ENCODE data around the gene ARPC4. TPM values are rescaled to one million over a fixed set of nuclear protein-coding genes. Genes with fewer than 3 reads are reported as not detected.

Gene ARPC4
- total and polyA plus RNA-seq, 2 of the 13 experiments (the other 11 are each of a cell fraction or from before 2014, with no cell fraction given), result 30.1 to 83.6 TPM

DNA sequence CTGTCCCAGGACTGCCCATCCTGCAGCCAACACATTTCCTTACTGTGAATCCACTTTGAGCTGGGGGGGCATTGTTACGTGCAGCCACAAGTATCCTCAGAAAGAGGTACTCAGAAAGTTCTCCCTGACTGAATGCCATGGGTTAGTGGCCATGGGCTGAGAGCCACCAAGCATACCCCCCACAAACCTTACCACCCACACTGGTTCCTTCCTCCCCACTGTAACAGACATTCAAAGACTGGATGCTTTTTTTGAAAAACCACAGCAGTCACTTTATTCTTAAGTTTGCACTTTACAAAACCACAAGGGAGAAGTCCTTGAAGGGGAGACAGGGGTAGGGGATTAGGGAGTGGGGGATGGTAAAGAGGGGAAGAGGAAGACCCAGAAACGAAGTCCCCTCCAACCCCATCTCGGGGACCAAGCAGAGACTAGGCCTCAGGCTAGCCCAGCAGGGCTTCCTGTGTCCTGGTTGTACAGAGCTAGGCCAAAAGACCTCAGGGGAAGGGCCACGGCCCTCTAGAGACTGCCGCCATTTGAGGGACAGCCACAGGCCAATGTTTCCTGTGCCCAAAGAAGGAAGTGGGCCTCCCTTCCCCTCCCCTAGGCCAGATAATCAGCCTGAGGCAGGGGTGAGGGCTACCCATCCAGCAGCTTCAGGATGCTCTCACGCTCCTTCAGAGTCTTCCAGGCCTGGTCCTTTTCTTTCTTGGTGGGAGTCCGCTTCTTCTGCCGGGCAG is 13.0 kb upstream of the ARPC4 start (continued):
- TF ChIP-seq, protein P1, sequence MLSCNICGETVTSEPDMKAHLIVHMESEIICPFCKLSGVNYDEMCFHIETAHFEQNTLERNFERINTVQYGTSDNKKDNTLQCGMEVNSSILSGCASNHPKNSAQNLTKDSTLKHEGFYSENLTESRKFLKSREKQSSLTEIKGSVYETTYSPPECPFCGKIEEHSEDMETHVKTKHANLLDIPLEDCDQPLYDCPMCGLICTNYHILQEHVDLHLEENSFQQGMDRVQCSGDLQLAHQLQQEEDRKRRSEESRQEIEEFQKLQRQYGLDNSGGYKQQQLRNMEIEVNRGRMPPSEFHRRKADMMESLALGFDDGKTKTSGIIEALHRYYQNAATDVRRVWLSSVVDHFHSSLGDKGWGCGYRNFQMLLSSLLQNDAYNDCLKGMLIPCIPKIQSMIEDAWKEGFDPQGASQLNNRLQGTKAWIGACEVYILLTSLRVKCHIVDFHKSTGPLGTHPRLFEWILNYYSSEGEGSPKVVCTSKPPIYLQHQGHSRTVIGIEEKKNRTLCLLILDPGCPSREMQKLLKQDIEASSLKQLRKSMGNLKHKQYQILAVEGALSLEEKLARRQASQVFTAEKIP (CRISPR knock-in tag; IDR thresholded peaks at IDR 0.05; ENCODE audit: borderline replicate concordance), result no peak
- TF ChIP-seq JDP2 (CRISPR knock-in tag; IDR thresholded peaks at IDR 0.05; ENCODE audit: borderline replicate concordance) (no peak), REL (CRISPR knock-in tag; conservative IDR thresholded peaks at IDR 0.05) (no peak)

DNA sequence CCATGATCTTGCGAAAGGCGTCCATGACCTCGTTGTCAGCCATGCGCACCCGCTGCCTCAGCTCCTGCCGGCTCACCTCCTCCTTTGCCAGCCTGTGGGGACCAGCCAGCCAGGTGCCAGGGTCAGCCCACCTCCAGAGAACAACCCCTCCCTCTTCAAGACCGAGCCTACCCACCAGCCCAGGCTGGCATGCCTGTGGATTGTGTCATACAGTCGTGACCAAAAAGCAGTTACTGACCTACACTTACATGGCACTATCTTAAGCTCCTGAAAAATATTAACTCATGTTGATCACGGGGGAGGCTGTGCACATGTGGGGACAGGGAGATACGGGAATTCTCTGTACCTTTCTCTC is 12.4 kb upstream of the ARPC4 start:
- TF ChIP-seq, protein P2, sequence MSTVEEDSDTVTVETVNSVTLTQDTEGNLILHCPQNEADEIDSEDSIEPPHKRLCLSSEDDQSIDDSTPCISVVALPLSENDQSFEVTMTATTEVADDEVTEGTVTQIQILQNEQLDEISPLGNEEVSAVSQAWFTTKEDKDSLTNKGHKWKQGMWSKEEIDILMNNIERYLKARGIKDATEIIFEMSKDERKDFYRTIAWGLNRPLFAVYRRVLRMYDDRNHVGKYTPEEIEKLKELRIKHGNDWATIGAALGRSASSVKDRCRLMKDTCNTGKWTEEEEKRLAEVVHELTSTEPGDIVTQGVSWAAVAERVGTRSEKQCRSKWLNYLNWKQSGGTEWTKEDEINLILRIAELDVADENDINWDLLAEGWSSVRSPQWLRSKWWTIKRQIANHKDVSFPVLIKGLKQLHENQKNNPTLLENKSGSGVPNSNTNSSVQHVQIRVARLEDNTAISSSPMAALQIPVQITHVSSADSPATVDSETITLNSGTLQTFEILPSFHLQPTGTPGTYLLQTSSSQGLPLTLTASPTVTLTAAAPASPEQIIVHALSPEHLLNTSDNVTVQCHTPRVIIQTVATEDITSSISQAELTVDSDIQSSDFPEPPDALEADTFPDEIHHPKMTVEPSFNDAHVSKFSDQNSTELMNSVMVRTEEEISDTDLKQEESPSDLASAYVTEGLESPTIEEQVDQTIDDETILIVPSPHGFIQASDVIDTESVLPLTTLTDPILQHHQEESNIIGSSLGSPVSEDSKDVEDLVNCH (CRISPR knock-in tag; IDR thresholded peaks at IDR 0.05), result no peak
- TF ChIP-seq, protein P3, sequence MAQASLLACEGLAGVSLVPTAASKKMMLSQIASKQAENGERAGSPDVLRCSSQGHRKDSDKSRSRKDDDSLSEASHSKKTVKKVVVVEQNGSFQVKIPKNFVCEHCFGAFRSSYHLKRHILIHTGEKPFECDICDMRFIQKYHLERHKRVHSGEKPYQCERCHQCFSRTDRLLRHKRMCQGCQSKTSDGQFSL (CRISPR knock-in tag; IDR thresholded peaks at IDR 0.05), result no peak
- TF ChIP-seq AGO2 (optimal IDR thresholded peaks at IDR 0.05; ENCODE audit: low read depth, low read length), result peak; percentile 33
- TF ChIP-seq ARNT (IDR thresholded peaks at IDR 0.05), result no peak
- TF ChIP-seq RCOR2 (CRISPR knock-in tag; IDR thresholded peaks at IDR 0.05), result no peak
- TF ChIP-seq, protein P4, sequence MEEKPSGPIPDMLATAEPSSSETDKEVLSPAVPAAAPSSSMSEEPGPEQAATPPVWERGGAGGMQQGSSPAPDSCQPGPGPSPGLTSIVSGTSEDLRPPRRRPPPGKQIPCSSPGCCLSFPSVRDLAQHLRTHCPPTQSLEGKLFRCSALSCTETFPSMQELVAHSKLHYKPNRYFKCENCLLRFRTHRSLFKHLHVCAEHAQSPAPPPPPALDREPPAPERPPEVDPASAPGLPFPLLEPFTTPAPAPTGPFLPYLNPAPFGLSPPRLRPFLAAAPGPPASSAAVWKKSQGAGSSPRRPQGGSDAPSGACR (CRISPR knock-in tag; IDR thresholded peaks at IDR 0.05), result no peak
- TF ChIP-seq, protein P5, sequence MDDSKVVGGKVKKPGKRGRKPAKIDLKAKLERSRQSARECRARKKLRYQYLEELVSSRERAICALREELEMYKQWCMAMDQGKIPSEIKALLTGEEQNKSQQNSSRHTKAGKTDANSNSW (CRISPR knock-in tag; IDR thresholded peaks at IDR 0.05; ENCODE audit: borderline replicate concordance), result no peak
- TF ChIP-seq, protein P6, sequence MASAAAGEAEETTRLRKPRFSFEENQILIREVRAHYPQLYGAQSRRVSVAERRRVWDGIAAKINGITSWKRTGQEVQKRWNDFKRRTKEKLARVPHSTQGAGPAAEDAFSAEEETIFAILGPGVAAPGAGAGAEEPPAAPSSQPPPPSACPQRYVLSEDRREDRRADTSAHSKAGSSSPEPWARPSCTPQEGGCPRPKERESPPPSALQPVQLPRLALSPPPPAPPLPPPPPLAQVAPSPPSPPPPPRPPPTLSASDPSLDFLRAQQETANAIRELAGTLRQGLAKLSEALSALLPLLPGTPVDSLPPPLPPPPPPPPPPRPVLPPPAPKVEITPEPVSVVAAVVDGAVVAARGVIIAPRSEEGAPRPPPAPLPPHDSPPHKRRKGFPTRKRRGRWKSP (CRISPR knock-in tag; IDR thresholded peaks at IDR 0.05), result no peak
- H3K36me3 ChIP-seq (replicated peaks in 1 of 2; ENCODE audit: control insufficient read depth in 1 of 2, insufficient read depth in 2 of 2, low read length in 2 of 2), result peaks cover 14 to 34% of the 10 kb centered on the region in 2 experiments
- no TSS peak for BruUV-seq (replicated peaks)
- H3K9me3 ChIP-seq (ENCODE audit: low read length), result no peaks in the 10 kb centered on the region
- H3K4me2 ChIP-seq (ENCODE audit: low read depth, low read length), result no peak overlapping the region
- FAIRE-seq, result no peak
- H3K27ac ChIP-seq (ENCODE audit: extremely low read length, insufficient read depth, low read length), result no peak overlapping the region
- intact Hi-C loops (cut with micrococcal nuclease; ENCODE audit: unreplicated experiment) (no loop called here), in situ Hi-C loops (cut with HindIII; ENCODE audit: extremely low pct_ligation_motif_present, low pct_unique_long_range_greater_than_20kb) (no loop called here)
- no peak for ATAC-seq
- H3K27me3 ChIP-seq (ENCODE audit: control insufficient read depth in 1 of 2, insufficient read depth in 2 of 2, low read length in 2 of 2), result no peaks in the 10 kb centered on the region
- no peaks in the 10 kb centered on the region for H4K20me1 ChIP-seq (ENCODE audit: insufficient read depth, low read length)
- ChIA-PET POLR2A (interaction anchor here (2.5 kb wide), 1 partner anchor 12 kb away, joined by 15 read pairs; the partner anchor contains the start of genes ARPC4 and TADA3), CTCF (ENCODE audit: low intra/inter-chr PET ratio, low total read pairs) (no interaction called here)
- DNase-seq (ENCODE audit: low spot score), result no peak
- over 99% methylated on average over 8 of the region's 10 CpGs for WGBS (ENCODE audit: low lambda C conversion rate)
- no peaks in the 10 kb centered on the region for H3K79me2 ChIP-seq (ENCODE audit: insufficient read depth, low read length)
- H3K4me3 ChIP-seq (replicated peaks in 1 of 3; ENCODE audit: insufficient read depth in 1 of 3, low read depth in 2 of 3, low read length in 3 of 3), result no peak overlapping the region
- no peak overlapping the region for H3K9ac ChIP-seq (ENCODE audit: insufficient read depth, low read depth, low read length)
- peaks cover 16% of the 10 kb centered on the region for H3K4me1 ChIP-seq (ENCODE audit: insufficient read depth, low read length)
- H2AFZ ChIP-seq (ENCODE audit: low read length), result no peak overlapping the region

Data from HepG2 (cell line).